ENCODE measurements around the gene LSM7. TPM values are rescaled to one million over a fixed set of nuclear protein-coding genes. Genes with fewer than 3 reads are reported as not detected.

The LSM7 gene
- polyA plus RNA-seq, 1 donor from 2014 or later, result 550 TPM

DNA sequence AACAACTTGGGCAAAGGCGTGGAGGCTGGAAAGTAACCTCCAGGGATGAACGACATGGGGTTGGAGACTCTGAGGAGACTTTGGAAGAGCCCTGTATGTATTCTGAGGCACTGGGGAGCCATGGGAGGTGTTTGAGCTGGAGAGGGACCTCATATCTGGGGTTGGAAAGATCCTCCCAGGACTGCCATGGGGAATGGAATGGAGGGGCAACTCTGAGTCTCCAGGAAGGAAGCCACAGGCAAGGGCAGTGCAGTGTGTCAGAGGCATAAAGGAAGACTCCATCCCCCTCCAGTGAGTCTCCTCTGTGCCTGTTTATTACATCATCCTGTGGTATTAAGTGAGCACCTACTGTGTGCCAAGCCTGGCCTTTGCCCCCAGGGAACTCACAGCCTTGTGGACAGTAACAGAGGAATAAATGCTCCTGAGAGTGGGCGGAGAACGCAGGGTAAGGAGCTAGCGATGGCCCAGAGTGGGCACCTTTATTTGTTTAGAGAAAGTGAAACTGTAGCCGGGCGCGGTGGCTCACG, 54.1 kb downstream of the LSM7 start:
- Histone ChIP-seq H3K27me3 (ENCODE audit: insufficient read depth, low read depth, low read length) (no peaks in the 10 kb centered on the region), H2AFZ (ENCODE audit: low read depth, low read length) (no peak overlapping the region), H3K79me2 (replicated peaks; ENCODE audit: insufficient read depth, low read length) (peaks cover 42% of the 10 kb centered on the region), H3K9me2 (ENCODE audit: insufficient read depth, low read length) (no peaks in the 10 kb centered on the region), H3K9ac (ENCODE audit: low read length) (peak overlapping the region; percentile 40), H3K36me3 (ENCODE audit: insufficient read depth, low read length) (no peaks in the 10 kb centered on the region), H3F3A (ENCODE audit: insufficient read depth, low read length, poor library complexity, severe bottlenecking) (peaks cover 4% of the 10 kb centered on the region), H4K20me1 (ENCODE audit: insufficient read depth) (peaks cover 42% of the 10 kb centered on the region), H3K9me3 (ENCODE audit: low read length) (no peaks in the 10 kb centered on the region), H3K4me2 (ENCODE audit: low read length) (no peak overlapping the region), H3K4me3 (ENCODE audit: low read length) (peak overlapping the region; percentile 99), H3K27ac (ENCODE audit: low read length) (no peak overlapping the region)
- no peak for TF ChIP-seq POLR2AphosphoS5 (IDR thresholded peaks at IDR 0.05)
- TF ChIP-seq, protein P1, sequence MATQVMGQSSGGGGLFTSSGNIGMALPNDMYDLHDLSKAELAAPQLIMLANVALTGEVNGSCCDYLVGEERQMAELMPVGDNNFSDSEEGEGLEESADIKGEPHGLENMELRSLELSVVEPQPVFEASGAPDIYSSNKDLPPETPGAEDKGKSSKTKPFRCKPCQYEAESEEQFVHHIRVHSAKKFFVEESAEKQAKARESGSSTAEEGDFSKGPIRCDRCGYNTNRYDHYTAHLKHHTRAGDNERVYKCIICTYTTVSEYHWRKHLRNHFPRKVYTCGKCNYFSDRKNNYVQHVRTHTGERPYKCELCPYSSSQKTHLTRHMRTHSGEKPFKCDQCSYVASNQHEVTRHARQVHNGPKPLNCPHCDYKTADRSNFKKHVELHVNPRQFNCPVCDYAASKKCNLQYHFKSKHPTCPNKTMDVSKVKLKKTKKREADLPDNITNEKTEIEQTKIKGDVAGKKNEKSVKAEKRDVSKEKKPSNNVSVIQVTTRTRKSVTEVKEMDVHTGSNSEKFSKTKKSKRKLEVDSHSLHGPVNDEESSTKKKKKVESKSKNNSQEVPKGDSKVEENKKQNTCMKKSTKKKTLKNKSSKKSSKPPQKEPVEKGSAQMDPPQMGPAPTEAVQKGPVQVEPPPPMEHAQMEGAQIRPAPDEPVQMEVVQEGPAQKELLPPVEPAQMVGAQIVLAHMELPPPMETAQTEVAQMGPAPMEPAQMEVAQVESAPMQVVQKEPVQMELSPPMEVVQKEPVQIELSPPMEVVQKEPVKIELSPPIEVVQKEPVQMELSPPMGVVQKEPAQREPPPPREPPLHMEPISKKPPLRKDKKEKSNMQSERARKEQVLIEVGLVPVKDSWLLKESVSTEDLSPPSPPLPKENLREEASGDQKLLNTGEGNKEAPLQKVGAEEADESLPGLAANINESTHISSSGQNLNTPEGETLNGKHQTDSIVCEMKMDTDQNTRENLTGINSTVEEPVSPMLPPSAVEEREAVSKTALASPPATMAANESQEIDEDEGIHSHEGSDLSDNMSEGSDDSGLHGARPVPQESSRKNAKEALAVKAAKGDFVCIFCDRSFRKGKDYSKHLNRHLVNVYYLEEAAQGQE (IDR thresholded peaks at IDR 0.05; ENCODE audit: borderline replicate concordance), result no peak
- TF ChIP-seq, protein P2, sequence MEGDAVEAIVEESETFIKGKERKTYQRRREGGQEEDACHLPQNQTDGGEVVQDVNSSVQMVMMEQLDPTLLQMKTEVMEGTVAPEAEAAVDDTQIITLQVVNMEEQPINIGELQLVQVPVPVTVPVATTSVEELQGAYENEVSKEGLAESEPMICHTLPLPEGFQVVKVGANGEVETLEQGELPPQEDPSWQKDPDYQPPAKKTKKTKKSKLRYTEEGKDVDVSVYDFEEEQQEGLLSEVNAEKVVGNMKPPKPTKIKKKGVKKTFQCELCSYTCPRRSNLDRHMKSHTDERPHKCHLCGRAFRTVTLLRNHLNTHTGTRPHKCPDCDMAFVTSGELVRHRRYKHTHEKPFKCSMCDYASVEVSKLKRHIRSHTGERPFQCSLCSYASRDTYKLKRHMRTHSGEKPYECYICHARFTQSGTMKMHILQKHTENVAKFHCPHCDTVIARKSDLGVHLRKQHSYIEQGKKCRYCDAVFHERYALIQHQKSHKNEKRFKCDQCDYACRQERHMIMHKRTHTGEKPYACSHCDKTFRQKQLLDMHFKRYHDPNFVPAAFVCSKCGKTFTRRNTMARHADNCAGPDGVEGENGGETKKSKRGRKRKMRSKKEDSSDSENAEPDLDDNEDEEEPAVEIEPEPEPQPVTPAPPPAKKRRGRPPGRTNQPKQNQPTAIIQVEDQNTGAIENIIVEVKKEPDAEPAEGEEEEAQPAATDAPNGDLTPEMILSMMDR (IDR thresholded peaks at IDR 0.05; ENCODE audit: poor library complexity, severe bottlenecking), result no peak
- TF ChIP-seq EZH2 (IDR thresholded peaks at IDR 0.05; ENCODE audit: borderline replicate concordance, insufficient read depth, low read length, poor library complexity, severe bottlenecking), result no peak
- no peak for TF ChIP-seq RAD21 (conservative IDR thresholded peaks at IDR 0.05)
- TF ChIP-seq MXI1 (conservative IDR thresholded peaks at IDR 0.05; ENCODE audit: poor library complexity, severe bottlenecking), result no peak
- TF ChIP-seq EP300 (conservative IDR thresholded peaks at IDR 0.05; ENCODE audit: poor library complexity, severe bottlenecking), result no peak

DNA sequence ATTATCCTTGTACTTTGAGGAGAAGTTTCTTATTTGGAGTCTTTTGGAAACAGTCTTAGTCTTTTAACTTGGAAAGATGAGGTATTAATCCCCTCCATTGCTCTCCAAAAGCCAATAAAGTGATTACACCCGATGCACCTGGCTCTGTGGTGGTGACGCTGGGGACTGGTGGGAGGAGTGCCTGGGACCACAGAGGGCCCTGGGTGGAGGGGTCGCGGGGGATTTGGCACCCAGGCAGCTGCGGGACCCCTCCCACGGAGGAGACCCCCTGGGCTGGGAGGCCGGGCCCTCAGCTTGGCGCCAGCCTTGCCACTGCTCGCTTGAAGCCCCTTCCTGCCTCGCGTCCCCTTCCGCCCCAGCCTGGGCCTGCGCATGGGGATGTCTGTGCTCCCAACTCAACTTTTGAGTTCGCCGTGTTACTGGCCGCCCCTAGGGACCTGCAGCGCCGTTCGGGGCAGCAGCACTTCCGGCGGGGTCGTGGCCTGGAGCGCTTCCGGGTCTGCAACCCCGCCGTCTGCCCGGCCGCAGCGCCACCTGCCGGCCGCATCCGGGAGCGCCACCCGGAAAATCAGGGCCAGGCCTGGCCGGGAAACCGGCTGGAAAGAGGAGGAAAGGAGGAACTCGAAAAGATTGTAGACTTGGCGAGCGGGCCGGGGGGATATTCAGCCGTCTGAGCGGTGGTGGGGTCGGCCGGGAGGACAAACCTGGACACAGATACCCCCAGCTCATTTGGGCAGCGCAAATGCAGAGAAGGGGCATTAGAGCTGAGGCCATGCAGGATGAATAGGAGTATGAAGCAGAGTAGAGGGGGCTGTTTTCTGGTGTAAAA, 54.8 kb downstream of the LSM7 start:
- Histone ChIP-seq H3K36me3 (ENCODE audit: insufficient read depth, low read length) (no peaks in the 10 kb centered on the region), H3K9ac (ENCODE audit: low read length) (peak overlapping the region; percentile 40), H3K27me3 (ENCODE audit: insufficient read depth, low read depth, low read length) (no peaks in the 10 kb centered on the region), H3K4me3 (ENCODE audit: low read length) (peak overlapping the region; percentile 99), H3K79me2 (replicated peaks; ENCODE audit: insufficient read depth, low read length) (peaks cover 42% of the 10 kb centered on the region), H3K9me3 (ENCODE audit: low read length) (no peaks in the 10 kb centered on the region), H3F3A (ENCODE audit: insufficient read depth, low read length, poor library complexity, severe bottlenecking) (peaks cover 4% of the 10 kb centered on the region), H2AFZ (ENCODE audit: low read depth, low read length) (no peak overlapping the region), H3K27ac (ENCODE audit: low read length) (peak overlapping the region; percentile 24), H3K9me2 (ENCODE audit: insufficient read depth, low read length) (no peaks in the 10 kb centered on the region), H4K20me1 (ENCODE audit: insufficient read depth) (peaks cover 42% of the 10 kb centered on the region), H3K4me2 (ENCODE audit: low read length) (peak overlapping the region; percentile 14)
- TF ChIP-seq SMC3 (conservative IDR thresholded peaks at IDR 0.05; ENCODE audit: poor library complexity) (peak; percentile 86), POLR2AphosphoS5 (IDR thresholded peaks at IDR 0.05) (no peak), TAF1 (IDR thresholded peaks at IDR 0.05; ENCODE audit: low read depth) (no peak), MXI1 (conservative IDR thresholded peaks at IDR 0.05; ENCODE audit: poor library complexity, severe bottlenecking) (peak; percentile 58), RAD21 (conservative IDR thresholded peaks at IDR 0.05) (peak; percentile 71)
- TF ChIP-seq, protein P1 (IDR thresholded peaks at IDR 0.05; ENCODE audit: borderline replicate concordance), result no peak
- TF ChIP-seq, protein P2 (IDR thresholded peaks at IDR 0.05; ENCODE audit: poor library complexity, severe bottlenecking), result peak; percentile 96

Measured in neural cell (in vitro differentiated cells).